K562 (cell line): ENCODE results near the gene PATL2. TPM values are rescaled to one million over a fixed set of nuclear protein-coding genes. Genes with fewer than 3 reads are reported as not detected.

Experiments used
- FOXK2 ChIP-seq, 2 experiments: fragments of 450-650 bp; IDR thresholded peaks in 1 of 2; conservative IDR thresholded peaks in 1 of 2; 2 replicates each; pipeline ENCODE4 v1.6.1; 2016; ENCODE audit warnings: low read depth in 2 of 2, mild to moderate bottlenecking in 1 of 2
- GTF2E2 ChIP-seq: fragments of 200-800 bp; sonication (Bioruptor generic); IDR thresholded peaks from 2 replicates; pipeline ENCODE4 v1.6.1; 2016; ENCODE audit warnings: missing genetic modification characterization, missing compliant biosample characterization
- HCFC1 ChIP-seq: IDR thresholded peaks from 2 replicates; pipeline ENCODE4 v1.6.1; 2012; ENCODE audit warnings: low read depth, low read length, improper control_type of control experiment
- KAT2B ChIP-seq: IDR thresholded peaks from one replicate; pipeline ENCODE4 v1.6.1; 2012; ENCODE audit warnings: low read depth, mild to moderate bottlenecking, control low read depth, inconsistent platforms, low read length, moderate library complexity
- KHSRP ChIP-seq: fragments of 450-650 bp; IDR thresholded peaks from 2 replicates; pipeline ENCODE4 v1.6.1; 2017
- PML ChIP-seq: IDR thresholded peaks from 2 replicates; pipeline ENCODE4 v1.6.1; 2012; ENCODE audit warnings: low read length, inconsistent platforms
- RBBP5 ChIP-seq: fragments of 200-600 bp; sonication (generic); IDR thresholded peaks from 2 replicates; pipeline ENCODE4 v1.6.1; 2012; ENCODE audit warnings: borderline replicate concordance, mild to moderate bottlenecking, low read length, control low read depth, inconsistent platforms; ENCODE audit not compliant: insufficient read depth, poor library complexity, severe bottlenecking
- RCOR1 ChIP-seq, 2 experiments: IDR thresholded peaks; 2 replicates each; pipeline ENCODE4 v1.6.1; 2012; ENCODE audit warnings: low read depth in 2 of 2, low read length in 2 of 2, borderline replicate concordance in 1 of 2, improper control_type of control experiment in 1 of 2
- SP1 ChIP-seq: sonication (generic); formaldehyde crosslinking; IDR thresholded peaks from 2 replicates; pipeline ENCODE4 v1.8.1; 2022; ENCODE audit warnings: mild to moderate bottlenecking, missing genetic modification reagents
- ZFP30 ChIP-seq: fragments of 250-450 bp; sonication (Bioruptor Pico); IDR thresholded peaks from 2 replicates; pipeline ENCODE4 v1.8.0; 2022; ENCODE audit warnings: moderate library complexity, mild to moderate bottlenecking, inconsistent platforms, borderline replicate concordance
- polyA plus RNA-seq, 8 experiments: library from polyadenylated mRNA; depleted of rRNA in 4 of 8; stranded (reverse) in 5 of 8; unstranded in 3 of 8; fragments of >200 nt; fragmentation: Nextera tagmentation in 2 of 8; fragmentation: Illumina TruSeq in 1 of 8; extraction: Ambion mirVana in 2 of 8; extraction: Trizol in 1 of 8; gene quantifications; 2 replicates each; pipeline versions ENCODE4 v1.2.1 to v1.2.3, GENCODE V29; 2011 to 2014; ENCODE audit warnings: inconsistent platforms in 1 of 8, missing spikeins in 1 of 8
- total RNA-seq, 7 experiments: library from RNA; depleted of rRNA in 6 of 7; stranded (reverse); fragments of >200 nt in 6 of 7; fragmentation: Illumina TruSeq in 2 of 7; extraction: Trizol in 2 of 7; gene quantifications; 2 replicates each; pipeline versions ENCODE4 v1.2.1 to v1.2.3, GENCODE V29; 2011 to 2021; ENCODE audit warnings: low replicate concordance in 1 of 7
- TF ChIP-seq, protein P1 (sequence below): sonication (generic); formaldehyde crosslinking; IDR thresholded peaks from 2 replicates; pipeline ENCODE4 v1.9.0; 2022; ENCODE audit warnings: mild to moderate bottlenecking, missing genetic modification reagents
- TF ChIP-seq, protein P2 (sequence below), 2 experiments: fragments of 450-650 bp in 1 of 2; sonication (generic) in 1 of 2; formaldehyde crosslinking in 1 of 2; IDR thresholded peaks; 2 replicates each; pipeline versions ENCODE4 v1.7.1 to v1.9.0; 2016 to 2022; ENCODE audit warnings: inconsistent platforms in 1 of 2, mild to moderate bottlenecking in 1 of 2, missing genetic modification reagents in 1 of 2
- TF ChIP-seq, protein P3 (sequence below): sonication (generic); formaldehyde crosslinking; IDR thresholded peaks from 2 replicates; pipeline ENCODE4 v1.5.0; 2020; ENCODE audit warnings: missing genetic modification reagents
- TF ChIP-seq, protein P4 (sequence below): fragments of 250-450 bp; sonication (Bioruptor Pico); IDR thresholded peaks from 2 replicates; pipeline ENCODE4 v1.4.0; 2020; ENCODE audit warnings: mild to moderate bottlenecking, moderate library complexity

The PATL2 gene
- total and polyA plus RNA-seq, 9 of the 15 experiments (the other 6 are each of a cell fraction or from before 2014, with no cell fraction given) = 0.42 to 1.1 (median 0.86) TPM

GRCh38 chr15:44711096-44711742 is at the start of gene PATL2, which contains the start of gene B2M (continued):
- TF ChIP-seq, protein P1, sequence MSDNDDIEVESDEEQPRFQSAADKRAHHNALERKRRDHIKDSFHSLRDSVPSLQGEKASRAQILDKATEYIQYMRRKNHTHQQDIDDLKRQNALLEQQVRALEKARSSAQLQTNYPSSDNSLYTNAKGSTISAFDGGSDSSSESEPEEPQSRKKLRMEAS (CRISPR knock-in tag) = peak; percentile 55; the same call in 1 of the 2 replicates
- TF ChIP-seq RCOR1 (IDR thresholded peaks at IDR 0.05; ENCODE audit: borderline replicate concordance in 1 of 2, low read depth in 2 of 2, low read length in 2 of 2) (peak in 1 of 2 experiments; percentile 3; a peak in 1 of 4 replicates), HCFC1 (peak; percentile 39; the same call in 1 of the 2 replicates), RBBP5 (peak; percentile 60), SP1 (CRISPR knock-in tag) (no peak), KAT2B (no peak), ZFP30 (CRISPR knock-in tag) (0 out of 2 replicates have a peak, but pooled peaks have one; percentile 7), PML (peak; percentile 92), KHSRP (peak; percentile 68), GTF2E2 (tag) (peak; percentile 98), FOXK2 (conservative IDR thresholded peaks at IDR 0.05 in 1 of 2, IDR thresholded peaks at IDR 0.05 in 1 of 2; ENCODE audit: low read depth in 2 of 2) (no peak)
- TF ChIP-seq, protein P2, sequence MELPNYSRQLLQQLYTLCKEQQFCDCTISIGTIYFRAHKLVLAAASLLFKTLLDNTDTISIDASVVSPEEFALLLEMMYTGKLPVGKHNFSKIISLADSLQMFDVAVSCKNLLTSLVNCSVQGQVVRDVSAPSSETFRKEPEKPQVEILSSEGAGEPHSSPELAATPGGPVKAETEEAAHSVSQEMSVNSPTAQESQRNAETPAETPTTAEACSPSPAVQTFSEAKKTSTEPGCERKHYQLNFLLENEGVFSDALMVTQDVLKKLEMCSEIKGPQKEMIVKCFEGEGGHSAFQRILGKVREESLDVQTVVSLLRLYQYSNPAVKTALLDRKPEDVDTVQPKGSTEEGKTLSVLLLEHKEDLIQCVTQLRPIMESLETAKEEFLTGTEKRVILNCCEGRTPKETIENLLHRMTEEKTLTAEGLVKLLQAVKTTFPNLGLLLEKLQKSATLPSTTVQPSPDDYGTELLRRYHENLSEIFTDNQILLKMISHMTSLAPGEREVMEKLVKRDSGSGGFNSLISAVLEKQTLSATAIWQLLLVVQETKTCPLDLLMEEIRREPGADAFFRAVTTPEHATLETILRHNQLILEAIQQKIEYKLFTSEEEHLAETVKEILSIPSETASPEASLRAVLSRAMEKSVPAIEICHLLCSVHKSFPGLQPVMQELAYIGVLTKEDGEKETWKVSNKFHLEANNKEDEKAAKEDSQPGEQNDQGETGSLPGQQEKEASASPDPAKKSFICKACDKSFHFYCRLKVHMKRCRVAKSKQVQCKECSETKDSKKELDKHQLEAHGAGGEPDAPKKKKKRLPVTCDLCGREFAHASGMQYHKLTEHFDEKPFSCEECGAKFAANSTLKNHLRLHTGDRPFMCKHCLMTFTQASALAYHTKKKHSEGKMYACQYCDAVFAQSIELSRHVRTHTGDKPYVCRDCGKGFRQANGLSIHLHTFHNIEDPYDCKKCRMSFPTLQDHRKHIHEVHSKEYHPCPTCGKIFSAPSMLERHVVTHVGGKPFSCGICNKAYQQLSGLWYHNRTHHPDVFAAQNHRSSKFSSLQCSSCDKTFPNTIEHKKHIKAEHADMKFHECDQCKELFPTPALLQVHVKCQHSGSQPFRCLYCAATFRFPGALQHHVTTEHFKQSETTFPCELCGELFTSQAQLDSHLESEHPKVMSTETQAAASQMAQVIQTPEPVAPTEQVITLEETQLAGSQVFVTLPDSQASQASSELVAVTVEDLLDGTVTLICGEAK (IDR thresholded peaks at IDR 0.05) = peak; percentile 45; the same call in 1 of the 2 replicates
- TF ChIP-seq, protein P2 (CRISPR knock-in tag; IDR thresholded peaks at IDR 0.05) = no peak
- TF ChIP-seq, protein P3, sequence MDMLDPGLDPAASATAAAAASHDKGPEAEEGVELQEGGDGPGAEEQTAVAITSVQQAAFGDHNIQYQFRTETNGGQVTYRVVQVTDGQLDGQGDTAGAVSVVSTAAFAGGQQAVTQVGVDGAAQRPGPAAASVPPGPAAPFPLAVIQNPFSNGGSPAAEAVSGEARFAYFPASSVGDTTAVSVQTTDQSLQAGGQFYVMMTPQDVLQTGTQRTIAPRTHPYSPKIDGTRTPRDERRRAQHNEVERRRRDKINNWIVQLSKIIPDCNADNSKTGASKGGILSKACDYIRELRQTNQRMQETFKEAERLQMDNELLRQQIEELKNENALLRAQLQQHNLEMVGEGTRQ = no peak
- TF ChIP-seq, protein P4, sequence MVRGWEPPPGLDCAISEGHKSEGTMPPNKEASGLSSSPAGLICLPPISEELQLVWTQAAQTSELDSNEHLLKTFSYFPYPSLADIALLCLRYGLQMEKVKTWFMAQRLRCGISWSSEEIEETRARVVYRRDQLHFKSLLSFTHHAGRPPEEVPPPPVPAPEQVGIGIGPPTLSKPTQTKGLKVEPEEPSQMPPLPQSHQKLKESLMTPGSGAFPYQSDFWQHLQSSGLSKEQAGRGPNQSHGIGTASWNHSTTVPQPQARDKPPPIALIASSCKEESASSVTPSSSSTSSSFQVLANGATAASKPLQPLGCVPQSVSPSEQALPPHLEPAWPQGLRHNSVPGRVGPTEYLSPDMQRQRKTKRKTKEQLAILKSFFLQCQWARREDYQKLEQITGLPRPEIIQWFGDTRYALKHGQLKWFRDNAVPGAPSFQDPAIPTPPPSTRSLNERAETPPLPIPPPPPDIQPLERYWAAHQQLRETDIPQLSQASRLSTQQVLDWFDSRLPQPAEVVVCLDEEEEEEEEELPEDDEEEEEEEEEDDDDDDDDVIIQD (CRISPR knock-in tag) = no peak
